Measurements from ENCODE around the gene SLC38A6. TPM values are rescaled to one million over a fixed set of nuclear protein-coding genes. Genes with fewer than 3 reads are reported as not detected.

Gene SLC38A6
- total RNA-seq, 1 experiment from 2014 or later = 6.0 TPM

- no peak overlapping the region for H4K91ac ChIP-seq (ENCODE audit: insufficient read length, low read depth, low read length)
- no peak overlapping the region for H3K4me2 ChIP-seq (ENCODE audit: insufficient read depth, insufficient read length, low read length)
- H3K4me1 ChIP-seq (ENCODE audit: insufficient read depth, low read length) = no peaks in the 10 kb centered on the region
- H2BK20ac ChIP-seq (ENCODE audit: low read depth, low read length, poor library complexity, severe bottlenecking) = no peak overlapping the region
- H2AK5ac ChIP-seq (ENCODE audit: insufficient read length, low read length) = no peak overlapping the region
- H3K9me3 ChIP-seq (ENCODE audit: control insufficient read depth, low read depth, low read length) = no peaks in the 10 kb centered on the region
- Mint-ChIP-seq H3K36me3 (ENCODE audit: insufficient read depth in 1 of 3, low read depth in 3 of 3) (no peaks in the 10 kb centered on the region), H3K27ac (no peak overlapping the region), H3K27me3 (ENCODE audit: low read depth) (no peaks in the 10 kb centered on the region), H3K4me3 (no peak overlapping the region), H3K9me3 (no peaks in the 10 kb centered on the region; a peak in 1 of 5 replicates), H3K4me1 (no peaks in the 10 kb centered on the region)
- H2BK15ac ChIP-seq (ENCODE audit: low read depth, low read length) = no peak overlapping the region
- H3K14ac ChIP-seq (ENCODE audit: insufficient read depth, low read length) = no peak overlapping the region
- H2BK5ac ChIP-seq (ENCODE audit: insufficient read length, low read length) = no peak overlapping the region
- H3K79me2 ChIP-seq (ENCODE audit: insufficient read depth, low read length) = no peaks in the 10 kb centered on the region
- no peaks in the 10 kb centered on the region for H3K79me1 ChIP-seq (ENCODE audit: insufficient read depth, low read depth, low read length, poor library complexity, severe bottlenecking)
- WGBS (ENCODE audit: extremely low coverage, insufficient read length, low lambda C conversion rate) = no CpG with 5 or more reads among the region's 2 CpGs
- no peak overlapping the region for H2AFZ ChIP-seq (ENCODE audit: low read length)
- no peak overlapping the region for H2BK12ac ChIP-seq (ENCODE audit: insufficient read length, low read depth, low read length)
- TF ChIP-seq, protein P1, sequence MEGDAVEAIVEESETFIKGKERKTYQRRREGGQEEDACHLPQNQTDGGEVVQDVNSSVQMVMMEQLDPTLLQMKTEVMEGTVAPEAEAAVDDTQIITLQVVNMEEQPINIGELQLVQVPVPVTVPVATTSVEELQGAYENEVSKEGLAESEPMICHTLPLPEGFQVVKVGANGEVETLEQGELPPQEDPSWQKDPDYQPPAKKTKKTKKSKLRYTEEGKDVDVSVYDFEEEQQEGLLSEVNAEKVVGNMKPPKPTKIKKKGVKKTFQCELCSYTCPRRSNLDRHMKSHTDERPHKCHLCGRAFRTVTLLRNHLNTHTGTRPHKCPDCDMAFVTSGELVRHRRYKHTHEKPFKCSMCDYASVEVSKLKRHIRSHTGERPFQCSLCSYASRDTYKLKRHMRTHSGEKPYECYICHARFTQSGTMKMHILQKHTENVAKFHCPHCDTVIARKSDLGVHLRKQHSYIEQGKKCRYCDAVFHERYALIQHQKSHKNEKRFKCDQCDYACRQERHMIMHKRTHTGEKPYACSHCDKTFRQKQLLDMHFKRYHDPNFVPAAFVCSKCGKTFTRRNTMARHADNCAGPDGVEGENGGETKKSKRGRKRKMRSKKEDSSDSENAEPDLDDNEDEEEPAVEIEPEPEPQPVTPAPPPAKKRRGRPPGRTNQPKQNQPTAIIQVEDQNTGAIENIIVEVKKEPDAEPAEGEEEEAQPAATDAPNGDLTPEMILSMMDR (conservative IDR thresholded peaks at IDR 0.05) = no peak
- H4K5ac ChIP-seq (ENCODE audit: insufficient read length, low read depth, low read length) = no peak overlapping the region
- no peak overlapping the region for H4K8ac ChIP-seq (replicated peaks; ENCODE audit: insufficient read length, low read depth, low read length)
- H3K27me3 ChIP-seq (ENCODE audit: insufficient read depth, low read length) = no peaks in the 10 kb centered on the region
- H3K23me2 ChIP-seq (ENCODE audit: insufficient read length, low read depth, low read length, poor library complexity, severe bottlenecking) = no peaks in the 10 kb centered on the region
- H3K56ac ChIP-seq (ENCODE audit: insufficient read length, low read depth, low read length) = no peak overlapping the region
- H3K23ac ChIP-seq (ENCODE audit: insufficient read length, low read depth, low read length) = no peak overlapping the region
- no peak overlapping the region for H3K18ac ChIP-seq (ENCODE audit: insufficient read length, low read depth, low read length)
- no peak overlapping the region for H3K4ac ChIP-seq (ENCODE audit: low read depth, low read length)
- H3K27ac ChIP-seq (ENCODE audit: insufficient read length, low read depth, low read length) = no peak overlapping the region
- H3K9ac ChIP-seq (ENCODE audit: extremely low read depth, insufficient read length, low read length) = no peak overlapping the region
- DNase-seq = no peak
- no peaks in the 10 kb centered on the region for H4K20me1 ChIP-seq (ENCODE audit: control insufficient read depth, insufficient read depth, insufficient read length)
- no peak overlapping the region for H2BK120ac ChIP-seq (ENCODE audit: low read depth, low read length, poor library complexity, severe bottlenecking)
- H3T11ph ChIP-seq (ENCODE audit: low read length) = no peak overlapping the region
These were observed 16.1 kb upstream of the SLC38A6 start for GRCh38 chr14:60964904-60965303.
